Hippocampal formation (tissue), 2 donors: ENCODE results near the gene CELF4.
"Not testable (repeated sequence)": the region's sequence is repeated elsewhere in the genome, so short reads cannot be mapped to it uniquely, and the experiment has no call there.

ENCODE experiments used
- DNase-seq, 2 donors: peaks; one replicate each; lab custom pipeline; 2025; lab: John Stamatoyannopoulos, UW

CELF4 gene

GRCh38 chr18:37358061-37358460 is 207.5 kb downstream of the CELF4 start:
- not testable (repeated sequence) for DNase-seq

- no peak for DNase-seq
Observed at GRCh38 chr18:37355772-37356171, 209.8 kb downstream of the CELF4 start.

- no peak for DNase-seq
Observed at GRCh38 chr18:37351110-37351509, 214.5 kb downstream of the CELF4 start.

- DNase-seq: no peak
Observed at GRCh38 chr18:37348729-37349128, 216.9 kb downstream of the CELF4 start.

GRCh38 chr18:37346048-37346447 is 219.6 kb downstream of the CELF4 start:
- no peak for DNase-seq

- peak in 1 of 2 donors; percentile 17 for DNase-seq
Observed at GRCh38 chr18:37343542-37343851, 222.1 kb downstream of the CELF4 start.

GRCh38 chr18:37341473-37342086 is 224.0 kb downstream of the CELF4 start:
- DNase-seq: no peak

GRCh38 chr18:37341016-37341415 is 224.6 kb downstream of the CELF4 start:
- DNase-seq: no peak

- DNase-seq: no peak
Observed at GRCh38 chr18:37339701-37340215, 225.8 kb downstream of the CELF4 start.

GRCh38 chr18:37336568-37337285 is 228.9 kb downstream of the CELF4 start:
- no peak for DNase-seq

- DNase-seq: no peak
Observed at GRCh38 chr18:37335409-37335736, 230.2 kb downstream of the CELF4 start.

GRCh38 chr18:37334631-37335408 is 230.8 kb downstream of the CELF4 start:
- no peak for DNase-seq

GRCh38 chr18:37332628-37333420 is 232.8 kb downstream of the CELF4 start:
- DNase-seq: no peak

GRCh38 chr18:37332219-37332618 is 233.4 kb downstream of the CELF4 start:
- DNase-seq: no peak

GRCh38 chr18:37330173-37330572 is 235.4 kb downstream of the CELF4 start:
- DNase-seq: no peak

- no peak for DNase-seq
Observed at GRCh38 chr18:37328946-37329719, 236.5 kb downstream of the CELF4 start.

- no peak for DNase-seq
Observed at GRCh38 chr18:37327063-37327577, 238.5 kb downstream of the CELF4 start.

GRCh38 chr18:37322492-37323035 is 243.0 kb downstream of the CELF4 start:
- DNase-seq: peak in 1 of 2 donors; percentile 19

- no peak for DNase-seq
Observed at GRCh38 chr18:37321582-37322491, 243.8 kb downstream of the CELF4 start.

GRCh38 chr18:37320317-37320716 is 245.3 kb downstream of the CELF4 start:
- DNase-seq: no peak
